SK-N-SH treated with all-trans-retinoic acid at 6 μM for 48 hours (cell line): ENCODE results near the gene RHOT2.

Experiments
- ATAC-seq: fragments of 200-7000 bp; cut with Tn5 transposase; 3 replicates; pipeline ENCODE4 v1.9.1; 2020; ENCODE audit warnings: mild to moderate bottlenecking, moderate library complexity
- ARNTL ChIP-seq: fragments of 450-650 bp; formaldehyde crosslinking; IDR thresholded peaks from 2 replicates; pipeline ENCODE4 v1.5.0; 2020; ENCODE audit warnings: low read depth, mild to moderate bottlenecking, moderate library complexity, borderline replicate concordance
- BACH2 ChIP-seq: fragments of 250-450 bp; sonication (Bioruptor Pico); IDR thresholded peaks from 2 replicates; pipeline ENCODE4 v1.9.0; 2021; ENCODE audit warnings: mild to moderate bottlenecking, borderline replicate concordance
- CREB5 ChIP-seq: fragments of 250-450 bp; sonication (Bioruptor Pico); IDR thresholded peaks from 2 replicates; pipeline ENCODE4 v1.5.1; 2020; ENCODE audit warnings: low read depth, mild to moderate bottlenecking, moderate library complexity
- CSDC2 ChIP-seq: fragments of 250-450 bp; sonication (Bioruptor Pico); IDR thresholded peaks from 2 replicates; pipeline ENCODE4 v1.5.0; 2020; ENCODE audit warnings: mild to moderate bottlenecking, moderate library complexity
- CSRNP3 ChIP-seq: fragments of 250-450 bp; sonication (Bioruptor Pico); IDR thresholded peaks from 2 replicates; pipeline ENCODE4 v1.5.1; 2021; ENCODE audit warnings: mild to moderate bottlenecking, moderate library complexity
- ESRRG ChIP-seq: fragments of 250-450 bp; sonication (Bioruptor Pico); IDR thresholded peaks from 2 replicates; pipeline ENCODE4 v1.6.1; 2021; ENCODE audit warnings: mild to moderate bottlenecking
- GLIS3 ChIP-seq: fragments of 250-450 bp; sonication (Bioruptor Pico); IDR thresholded peaks from 2 replicates; pipeline ENCODE4 v1.5.0; 2020; ENCODE audit warnings: mild to moderate bottlenecking, moderate library complexity
- ISL1 ChIP-seq: fragments of 250-450 bp; sonication (Bioruptor Pico); IDR thresholded peaks from 2 replicates; pipeline ENCODE4 v2.1.2; 2022; ENCODE audit warnings: mild to moderate bottlenecking, moderate library complexity
- OSR1 ChIP-seq: fragments of 250-450 bp; sonication (Bioruptor Pico); IDR thresholded peaks from 2 replicates; pipeline ENCODE4 v1.8.0; 2022; ENCODE audit warnings: moderate library complexity, mild to moderate bottlenecking, inconsistent platforms
- POU6F1 ChIP-seq: fragments of 250-450 bp; sonication (Bioruptor Pico); IDR thresholded peaks from 2 replicates; pipeline ENCODE4 v1.8.0; 2021; ENCODE audit warnings: low read depth, mild to moderate bottlenecking, moderate library complexity, borderline replicate concordance
- PPARA ChIP-seq: fragments of 250-450 bp; sonication (Bioruptor Pico); IDR thresholded peaks from 2 replicates; pipeline ENCODE4 v1.5.0; 2020; ENCODE audit warnings: mild to moderate bottlenecking, borderline replicate concordance
- RARB ChIP-seq: fragments of 250-450 bp; sonication (Bioruptor Pico); IDR thresholded peaks from 2 replicates; pipeline ENCODE4 v1.8.0; 2021; ENCODE audit warnings: mild to moderate bottlenecking, moderate library complexity
- SNAI2 ChIP-seq: fragments of 250-450 bp; sonication (Bioruptor Pico); IDR thresholded peaks from 2 replicates; pipeline ENCODE4 v1.5.0; 2020; ENCODE audit warnings: mild to moderate bottlenecking, moderate library complexity
- TCF4 ChIP-seq: fragments of 250-450 bp; sonication (Bioruptor Pico); IDR thresholded peaks from 2 replicates; pipeline ENCODE4 v1.8.0; 2021; ENCODE audit warnings: mild to moderate bottlenecking, moderate library complexity, borderline replicate concordance
- TOX ChIP-seq: fragments of 250-450 bp; sonication (Bioruptor Pico); IDR thresholded peaks from 2 replicates; pipeline ENCODE4 v1.8.0; 2021; ENCODE audit warnings: mild to moderate bottlenecking, moderate library complexity, borderline replicate concordance
- TSHZ2 ChIP-seq: fragments of 250-450 bp; sonication (Bioruptor Pico); IDR thresholded peaks from 2 replicates; pipeline ENCODE4 v1.5.0; 2020; ENCODE audit warnings: mild to moderate bottlenecking, moderate library complexity
- ZC3H10 ChIP-seq: fragments of 250-450 bp; sonication (Bioruptor Pico); IDR thresholded peaks from 2 replicates; pipeline ENCODE4 v1.5.1; 2021; ENCODE audit warnings: mild to moderate bottlenecking, moderate library complexity
- ZFP3 ChIP-seq: fragments of 250-450 bp; sonication (Bioruptor Pico); IDR thresholded peaks from 2 replicates; pipeline ENCODE4 v1.5.0; 2020; ENCODE audit warnings: mild to moderate bottlenecking, moderate library complexity
- ZFP30 ChIP-seq: fragments of 450-650 bp; formaldehyde crosslinking; IDR thresholded peaks from 2 replicates; pipeline ENCODE4 v1.5.0; 2022; ENCODE audit warnings: mild to moderate bottlenecking, moderate library complexity
- ZNF565 ChIP-seq: fragments of 450-650 bp; formaldehyde crosslinking; conservative IDR thresholded peaks from 2 replicates; pipeline ENCODE4 v1.5.0; 2020; ENCODE audit warnings: low read depth, mild to moderate bottlenecking, moderate library complexity
- ZNF70 ChIP-seq: fragments of 450-650 bp; formaldehyde crosslinking; IDR thresholded peaks from 2 replicates; pipeline ENCODE4 v1.5.0; 2020; ENCODE audit warnings: mild to moderate bottlenecking, moderate library complexity
- ZNF8 ChIP-seq: fragments of 450-650 bp; formaldehyde crosslinking; IDR thresholded peaks from 2 replicates; pipeline ENCODE4 v1.5.0; 2020; ENCODE audit warnings: mild to moderate bottlenecking, moderate library complexity

RHOT2 gene

GRCh38 chr16:676913-677312, 9.0 kb downstream of the RHOT2 start:
- TF ChIP-seq SNAI2 (no peak), BACH2 (CRISPR knock-in tag) (no peak), RARB (no peak), TSHZ2 (CRISPR knock-in tag) (no peak), ZNF8 (CRISPR knock-in tag) (no peak), PPARA (CRISPR knock-in tag) (no peak), CSRNP3 (CRISPR knock-in tag) (no peak), ISL1 (CRISPR knock-in tag) (no peak), ZNF70 (CRISPR knock-in tag) (no peak), GLIS3 (no peak), POU6F1 (no peak), ZFP30 (no peak), ZNF565 (CRISPR knock-in tag) (no peak), OSR1 (no peak), CREB5 (CRISPR knock-in tag) (no peak), ZFP3 (CRISPR knock-in tag) (no peak), ESRRG (no peak)
- ATAC-seq = no peak

GRCh38 chr16:677316-678190, 9.6 kb downstream of the RHOT2 start:
- ATAC-seq = no peak
- TF ChIP-seq ZC3H10 (CRISPR knock-in tag) = no peak
- no peak for TF ChIP-seq POU6F1
- no peak for TF ChIP-seq BACH2 (CRISPR knock-in tag)
- no peak for TF ChIP-seq TCF4 (CRISPR knock-in tag)
- TF ChIP-seq ARNTL (CRISPR knock-in tag) = no peak
- no peak for TF ChIP-seq ZNF565 (CRISPR knock-in tag)

GRCh38 chr16:678209-678857, 10.4 kb downstream of the RHOT2 start:
- TF ChIP-seq CSDC2 (CRISPR knock-in tag) (no peak), ZC3H10 (CRISPR knock-in tag) (no peak), ZFP3 (CRISPR knock-in tag) (no peak), TOX (no peak)
- ATAC-seq = no peak
